ENCODE data around the gene BRICD5. TPM values are rescaled to one million over a fixed set of nuclear protein-coding genes. Genes with fewer than 3 reads are reported as not detected.

Gene BRICD5
- total and polyA plus RNA-seq, 2 of the 13 experiments (the other 11 are each of a cell fraction or from before 2014, with no cell fraction given): 1.6 to 5.8 TPM

- TF ChIP-seq THRA (CRISPR knock-in tag; IDR thresholded peaks at IDR 0.05; ENCODE audit: borderline replicate concordance) (peak; percentile 71; the same call in 1 of the 2 replicates), MEIS2 (CRISPR knock-in tag; IDR thresholded peaks at IDR 0.05) (peak; percentile 74; the same call in 1 of the 2 replicates), FOXJ3 (CRISPR knock-in tag; IDR thresholded peaks at IDR 0.05; ENCODE audit: borderline replicate concordance) (peak; percentile 26; the same call in 1 of the 2 replicates), IRF9 (CRISPR knock-in tag; IDR thresholded peaks at IDR 0.05; ENCODE audit: borderline replicate concordance) (no peak), KAT2B (IDR thresholded peaks at IDR 0.05; ENCODE audit: borderline replicate concordance, low read depth, low read length) (no peak), CHD4 (IDR thresholded peaks at IDR 0.05; ENCODE audit: borderline replicate concordance, low read length) (no peak), HNRNPK (IDR thresholded peaks at IDR 0.05; ENCODE audit: low read depth, low read length, poor library complexity, severe bottlenecking) (peak; percentile 70), NONO (IDR thresholded peaks at IDR 0.05) (no peak), NONO (CRISPR knock-in tag; conservative IDR thresholded peaks at IDR 0.05) (peak; percentile 91), ZNF10 (CRISPR knock-in tag; IDR thresholded peaks at IDR 0.05; ENCODE audit: borderline replicate concordance, low read depth) (no peak), ZFP41 (CRISPR knock-in tag; IDR thresholded peaks at IDR 0.05; ENCODE audit: borderline replicate concordance) (no peak; the same call in 1 of the 2 replicates), PHF20 (CRISPR knock-in tag; IDR thresholded peaks at IDR 0.05) (peak; percentile 57; the same call in 1 of the 2 replicates), JARID2 (CRISPR knock-in tag; IDR thresholded peaks at IDR 0.05; ENCODE audit: insufficient replicate concordance) (no peak), MIXL1 (CRISPR knock-in tag; IDR thresholded peaks at IDR 0.05) (no peak), NFAT5 (CRISPR knock-in tag; IDR thresholded peaks at IDR 0.05) (no peak), ZSCAN21 (CRISPR knock-in tag; IDR thresholded peaks at IDR 0.05; ENCODE audit: borderline replicate concordance) (peak; percentile 51; the same call in 1 of the 2 replicates), UBTF (CRISPR knock-in tag; IDR thresholded peaks at IDR 0.05) (peak; percentile 95), HMGA1 (CRISPR knock-in tag; conservative IDR thresholded peaks at IDR 0.05) (no peak)
Measured at GRCh38 chr16:2251296-2252111, 40.8 kb upstream of the BRICD5 start, which contains the start of gene ECI1 (continued).
